Stimulated activated CD8-positive, alpha-beta memory T cell treated with anti-CD3 and anti-CD28 coated beads, Interleukin-7, amount 100 ng/mL, for 4 hours (primary cell): Measurements from ENCODE around the gene UVRAG.
A peak's percentile ranks its signal among the peaks of the same experiment; 100 is the strongest.

Experiments used
- DNase-seq, 2 donors: peaks; one replicate each; pipeline ENCODE4 v3.0.0-alpha.2; 2020; ENCODE audit warnings: low read depth in 2 of 2

Gene UVRAG

GRCh38 chr11:76149713-76150112 is 334.7 kb downstream of the UVRAG start:
- no peak for DNase-seq

DNA sequence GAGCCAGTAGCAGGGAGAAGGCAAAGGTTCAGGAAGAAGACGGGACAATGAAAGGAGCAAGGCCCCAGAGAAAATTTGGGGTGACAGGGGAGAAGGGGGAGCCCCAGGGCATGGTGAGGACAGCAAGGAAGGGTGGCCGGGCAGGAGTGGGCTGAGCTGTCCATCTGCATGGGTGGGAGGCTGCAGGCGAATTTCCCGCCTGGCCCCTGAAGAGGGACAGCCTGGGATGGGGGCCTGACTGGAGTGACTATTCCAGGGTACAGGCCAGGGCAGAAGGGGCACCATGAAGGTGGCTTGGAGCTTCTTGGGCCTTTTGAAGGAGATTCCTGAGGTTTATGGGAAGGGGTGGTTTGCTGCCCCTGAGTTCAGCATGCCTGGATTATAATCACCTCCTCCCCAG is 335.1 kb downstream of the UVRAG start:
- no peak for DNase-seq

DNA sequence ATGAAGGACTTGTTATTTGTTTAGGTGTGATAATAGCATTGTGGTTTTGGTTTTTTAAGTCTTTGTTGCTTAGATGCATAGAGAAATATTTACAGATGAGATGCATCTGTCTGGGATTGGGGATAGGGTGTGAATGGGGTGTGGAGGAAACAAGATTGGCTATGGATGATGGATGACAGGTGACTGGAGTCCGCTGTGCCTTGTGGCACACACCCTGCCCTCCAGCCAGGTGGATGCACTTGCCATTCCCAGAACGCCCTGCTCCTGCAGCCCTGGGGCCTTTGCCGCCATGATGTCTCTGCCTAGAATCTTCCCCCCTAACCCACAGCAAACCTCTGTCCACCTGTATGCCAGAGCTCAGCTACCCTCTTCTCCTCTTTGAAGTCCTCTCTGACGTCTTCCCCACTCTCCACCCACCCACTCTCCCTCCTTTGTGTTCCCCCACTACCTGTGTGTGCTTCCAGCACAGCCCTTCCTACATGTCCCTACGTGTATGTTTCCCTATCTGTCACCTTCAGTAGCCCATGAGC is 336.6 kb downstream of the UVRAG start:
- no peak for DNase-seq

GRCh38 chr11:76152086-76152681 is 337.2 kb downstream of the UVRAG start:
- peak; percentile 68 to 69 for DNase-seq

- no peak for DNase-seq
These were observed 337.9 kb downstream of the UVRAG start for GRCh38 chr11:76152741-76153570.

DNA sequence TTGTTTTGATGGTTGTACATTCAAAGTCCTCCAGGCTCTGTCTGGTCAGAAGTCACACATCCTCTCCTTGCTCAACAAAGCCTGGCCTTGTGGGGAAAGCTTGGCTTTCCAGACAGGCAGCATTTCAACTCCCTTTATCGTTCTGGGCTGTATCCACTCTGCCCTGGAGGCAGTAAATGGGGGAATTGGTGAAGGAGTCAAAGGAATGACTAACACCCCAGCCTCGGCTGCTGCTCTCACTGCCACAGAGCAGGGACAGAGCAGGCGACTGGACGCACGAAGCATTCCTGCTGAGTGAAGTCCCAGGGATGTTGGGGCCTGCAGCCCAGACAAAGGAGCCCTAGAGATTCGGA is 338.5 kb downstream of the UVRAG start:
- no peak for DNase-seq

DNA sequence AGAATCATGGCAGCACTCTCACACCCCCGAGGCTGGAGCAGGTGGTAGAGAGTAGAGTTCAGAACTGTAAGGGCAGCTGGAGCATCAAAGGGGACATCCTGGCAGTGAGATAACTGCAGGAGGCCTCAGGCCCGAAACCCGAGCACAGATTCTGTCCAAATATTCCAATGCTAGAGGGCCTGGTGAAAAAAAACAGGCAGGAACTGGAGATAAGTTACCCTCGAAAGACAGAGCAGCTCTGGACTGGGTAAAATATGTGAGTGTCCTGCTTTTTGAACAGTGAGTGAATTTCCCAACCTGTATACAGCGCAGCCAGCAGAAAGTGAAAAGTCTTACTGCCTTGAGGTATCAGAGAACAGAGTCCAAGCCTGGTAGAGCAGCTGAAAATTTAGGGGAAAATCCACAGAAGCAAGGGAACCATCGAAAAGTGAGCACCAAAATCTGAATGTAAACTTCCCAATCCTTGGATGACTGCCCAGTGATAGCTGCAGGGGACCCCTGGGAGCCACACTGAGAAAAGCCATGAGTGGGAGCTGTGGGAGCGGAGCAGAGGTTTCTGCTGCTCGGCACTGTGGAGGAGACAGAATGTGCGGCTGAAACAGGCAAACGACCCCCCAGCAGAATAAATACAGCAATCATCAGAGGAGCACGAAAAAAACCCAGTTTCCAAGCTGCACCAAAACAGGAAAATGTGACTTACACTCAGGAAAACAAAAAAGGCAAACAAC is 340.7 kb downstream of the UVRAG start:
- no peak for DNase-seq

GRCh38 chr11:76156971-76157427 is 342.0 kb downstream of the UVRAG start:
- no peak for DNase-seq

DNA sequence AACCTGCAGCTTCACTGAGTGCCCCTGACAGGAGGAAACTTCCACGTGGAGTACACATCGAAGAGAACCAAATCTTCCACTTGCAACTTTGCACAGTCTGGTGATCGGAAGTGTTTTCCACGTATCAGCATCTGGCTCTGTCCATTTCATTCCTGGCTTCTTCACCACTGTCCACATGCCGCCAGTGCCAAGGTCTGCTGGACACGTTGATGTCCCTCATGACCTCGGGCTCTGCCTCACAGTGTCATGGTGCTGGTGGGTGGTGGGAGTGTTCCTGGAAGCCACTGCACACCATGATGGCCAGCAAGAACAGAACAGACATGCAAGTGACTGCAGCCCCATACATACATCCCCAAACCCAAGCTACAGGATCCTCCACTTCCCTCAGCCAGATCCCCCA is 342.9 kb downstream of the UVRAG start:
- DNase-seq, result no peak

- no peak for DNase-seq
These were observed 343.6 kb downstream of the UVRAG start for GRCh38 chr11:76158394-76159302.

GRCh38 chr11:76159303-76159937 is 344.4 kb downstream of the UVRAG start:
- no peak for DNase-seq

DNA sequence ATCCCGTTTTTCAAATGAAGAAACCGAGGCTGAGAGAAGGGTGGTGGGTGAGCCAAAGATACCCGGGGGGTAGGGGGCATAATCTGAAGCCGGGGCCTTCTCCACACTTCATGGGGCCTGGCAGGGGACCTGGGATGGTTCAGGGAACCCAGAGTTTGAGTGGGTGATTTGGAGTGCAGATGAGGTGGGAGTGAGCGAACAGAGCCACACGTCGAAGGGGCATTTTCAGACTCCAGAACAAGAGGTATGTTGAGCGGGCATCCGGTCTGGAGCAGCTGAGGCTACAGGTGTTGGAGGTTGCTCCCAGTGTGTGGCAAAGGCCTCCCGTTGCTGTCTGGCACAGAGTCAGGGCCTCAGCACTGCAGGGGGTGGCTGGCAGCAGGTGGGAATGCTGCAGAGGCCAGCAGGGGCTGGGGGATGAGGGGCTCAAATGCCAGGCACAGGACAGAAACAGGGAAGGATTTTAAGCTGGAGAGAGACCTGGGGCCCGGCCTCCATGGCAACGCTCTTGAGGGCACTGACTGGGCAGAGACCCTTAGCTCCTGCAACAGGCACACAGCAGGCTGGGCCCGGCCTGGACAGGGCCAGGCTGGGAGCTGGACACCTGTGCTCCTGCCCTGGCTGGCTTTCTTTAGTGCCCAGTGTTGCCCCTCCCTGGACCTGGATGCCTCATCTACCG is 345.1 kb downstream of the UVRAG start:
- no peak for DNase-seq

DNA sequence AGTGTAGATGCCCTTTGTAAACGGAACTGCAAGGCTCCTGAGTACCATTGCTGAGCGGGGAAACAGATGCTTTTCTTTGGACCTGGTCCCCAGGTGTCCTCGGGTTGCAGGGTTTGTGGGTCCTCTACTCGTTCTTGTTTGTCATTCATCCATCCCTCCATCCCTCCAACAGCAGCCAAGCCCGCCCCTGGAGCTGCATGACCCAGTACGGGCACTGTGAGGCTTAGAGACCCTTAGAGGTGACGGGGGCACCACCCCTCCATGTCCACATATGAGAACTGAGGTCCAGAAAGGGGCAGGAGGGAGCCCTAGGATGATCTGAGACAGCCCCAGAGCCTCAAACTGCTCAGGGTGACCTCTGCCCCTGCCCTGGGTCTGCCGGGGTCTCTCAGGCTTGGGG is 345.8 kb downstream of the UVRAG start:
- DNase-seq, result no peak

DNA sequence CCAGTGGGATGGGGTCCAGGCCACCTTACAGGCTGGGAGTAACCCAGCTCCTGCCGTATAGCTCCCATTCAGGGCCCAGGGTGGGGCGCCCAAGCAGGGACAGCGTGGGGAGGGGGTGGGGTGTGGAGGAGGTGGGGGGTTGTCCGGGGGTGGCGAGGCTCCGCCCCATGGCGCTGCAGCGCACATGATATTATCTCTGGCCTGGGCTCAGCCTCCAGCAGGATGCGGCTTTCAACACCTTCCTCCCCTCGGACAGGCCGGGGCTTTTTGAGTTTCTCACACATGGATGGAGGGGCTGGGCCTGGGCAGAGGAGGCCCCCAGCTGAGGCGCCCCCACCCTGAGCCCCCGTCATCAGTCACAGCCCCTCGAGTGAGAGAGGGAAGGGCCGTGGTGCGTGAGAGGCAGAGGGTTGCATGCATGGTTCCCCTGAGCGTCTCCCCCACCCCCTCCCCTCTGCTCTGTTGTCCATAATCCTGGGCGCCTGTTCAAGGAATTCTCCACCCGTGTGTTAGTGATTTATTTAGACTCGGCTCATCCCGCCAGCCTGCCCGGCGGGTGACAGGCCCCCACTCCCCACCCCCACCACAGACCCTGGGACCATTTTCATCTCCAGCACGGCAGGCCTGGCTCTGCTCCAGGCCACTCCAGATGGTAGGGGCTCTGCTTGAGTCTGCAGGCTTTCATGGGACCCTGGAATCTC is 346.4 kb downstream of the UVRAG start:
- DNase-seq, result no peak

- DNase-seq, result no peak
These were observed 347.6 kb downstream of the UVRAG start for GRCh38 chr11:76162336-76163288.

GRCh38 chr11:76163289-76163880 is 348.4 kb downstream of the UVRAG start:
- no peak for DNase-seq

DNA sequence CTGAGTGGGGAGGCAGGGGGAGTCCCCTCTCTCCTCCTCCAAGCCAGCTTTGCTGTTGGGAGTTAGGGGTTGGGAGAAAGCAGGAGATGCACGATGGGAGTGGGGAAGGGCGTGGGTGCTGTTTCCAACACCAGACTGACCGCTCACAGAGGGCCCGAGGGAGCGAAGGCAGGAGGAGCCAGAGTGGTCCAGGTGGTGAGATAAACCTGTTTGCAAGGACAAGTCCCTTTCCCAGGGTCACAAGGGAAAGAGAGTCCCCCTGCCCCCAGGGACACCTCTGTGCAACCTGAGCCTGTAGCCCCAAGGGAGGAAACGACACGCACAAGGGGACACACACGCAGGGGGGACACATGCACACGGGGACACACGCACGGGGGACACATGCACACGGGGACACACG is 349.1 kb downstream of the UVRAG start:
- no peak for DNase-seq
